Loucy (cell line): ENCODE results near the gene LTF.

Experiments used
- H2AFZ ChIP-seq: fragments of 200-600 bp; sonication (generic); 2 replicates; pipeline ENCODE4 v1.6.0; 2016; ENCODE audit warnings: antibody characterized with exemption, mild to moderate bottlenecking, low read length, moderate library complexity
- H3F3A ChIP-seq: fragments of 200-600 bp; 2 replicates; pipeline ENCODE4 v1.6.0; 2016; ENCODE audit warnings: antibody characterized with exemption, low read depth, mild to moderate bottlenecking
- H3K27me3 ChIP-seq: fragments of 200-600 bp; sonication (generic); 2 replicates; pipeline ENCODE4 v1.6.1; 2014; ENCODE audit warnings: low read length, mild to moderate bottlenecking; ENCODE audit not compliant: insufficient read depth, poor library complexity, severe bottlenecking
- H3K36me3 ChIP-seq: fragments of 200-600 bp; sonication (generic); 2 replicates; pipeline ENCODE4 v1.6.1; 2016; ENCODE audit warnings: low read length; ENCODE audit not compliant: insufficient read depth
- H3K4me1 ChIP-seq: fragments of 200-600 bp; sonication (generic); 2 replicates; pipeline ENCODE4 v1.5.1; 2014; ENCODE audit warnings: low read length, mild to moderate bottlenecking; ENCODE audit not compliant: insufficient read depth, poor library complexity, severe bottlenecking
- H3K4me2 ChIP-seq: fragments of 200-600 bp; sonication (generic); 2 replicates; pipeline ENCODE4 v1.6.0; 2014; ENCODE audit warnings: antibody characterized with exemption, low read length, low read depth, mild to moderate bottlenecking; ENCODE audit not compliant: poor library complexity, severe bottlenecking
- H3K4me3 ChIP-seq: fragments of 200-600 bp; sonication (generic); 2 replicates; pipeline ENCODE4 v1.5.1; 2014; ENCODE audit warnings: low read length, mild to moderate bottlenecking, mixed read lengths; ENCODE audit not compliant: poor library complexity, severe bottlenecking
- H3K79me2 ChIP-seq: fragments of 200-600 bp; sonication (generic); 2 replicates; pipeline ENCODE4 v1.6.1; 2014; ENCODE audit warnings: low read length; ENCODE audit not compliant: insufficient read depth
- H3K9ac ChIP-seq: fragments of 200-600 bp; sonication (generic); 2 replicates; pipeline ENCODE4 v1.6.0; 2014; ENCODE audit warnings: mild to moderate bottlenecking, low read depth, low read length, moderate library complexity; ENCODE audit not compliant: poor library complexity, severe bottlenecking
- H3K9me2 ChIP-seq: fragments of 200-600 bp; sonication (generic); replicated peaks from 2 replicates; pipeline ENCODE4 v1.6.1; 2016; ENCODE audit warnings: low read depth, low read length, mixed read lengths
- H3K9me3 ChIP-seq: fragments of 200-600 bp; sonication (generic); 2 replicates; pipeline ENCODE4 v1.6.1; 2014; ENCODE audit warnings: mild to moderate bottlenecking, antibody characterized with exemption, low read length, low read depth; ENCODE audit not compliant: insufficient read depth
- H4K20me1 ChIP-seq: fragments of 200-600 bp; sonication (generic); 2 replicates; pipeline ENCODE4 v1.6.0; 2014; ENCODE audit warnings: antibody characterized with exemption, low read length, mild to moderate bottlenecking; ENCODE audit not compliant: insufficient read depth, poor library complexity, severe bottlenecking
- EZH2phosphoT487 ChIP-seq: fragments of 200-600 bp; IDR thresholded peaks from 2 replicates; pipeline ENCODE4 v1.6.1; 2018; ENCODE audit warnings: antibody characterized with exemption, mild to moderate bottlenecking, moderate library complexity, borderline replicate concordance
- TF ChIP-seq, protein P1 (sequence below): fragments of 200-600 bp; sonication (generic); conservative IDR thresholded peaks from 2 replicates; pipeline ENCODE4 v1.5.1; 2014; ENCODE audit warnings: mild to moderate bottlenecking, antibody characterized with exemption, low read length

Gene LTF

DNA sequence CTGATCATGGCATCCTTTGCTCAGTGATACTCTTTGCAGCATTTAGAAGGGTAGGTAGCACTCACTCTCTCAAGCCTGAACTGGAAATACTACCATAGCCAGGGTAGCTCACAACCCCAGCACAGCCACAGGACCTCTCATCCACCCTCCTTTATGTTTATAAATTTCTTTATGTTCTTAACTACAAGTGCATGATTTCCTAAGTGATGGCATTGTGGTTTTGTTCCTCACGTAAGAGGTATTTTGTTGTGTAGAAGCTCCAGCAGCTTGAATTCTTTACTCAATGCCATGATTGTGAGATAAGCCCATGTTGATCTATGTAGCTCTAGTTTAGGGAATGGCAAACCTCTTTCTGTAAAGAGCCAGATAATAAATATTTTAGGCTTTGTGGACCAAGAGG is 25.2 kb upstream of the LTF start:
- Histone ChIP-seq H3F3A (no peaks in the 10 kb centered on the region; the same call in 1 of the 2 replicates), H2AFZ (no peak overlapping the region; the same call in 1 of the 2 replicates), H3K9me2 (no peaks in the 10 kb centered on the region), H3K79me2 (no peaks in the 10 kb centered on the region), H3K4me2 (peak overlapping the region; percentile 48), H4K20me1 (no peaks in the 10 kb centered on the region), H3K4me3 (peak overlapping the region; percentile 2), H3K4me1 (peaks cover 45% of the 10 kb centered on the region), H3K27me3 (no peaks in the 10 kb centered on the region), H3K9me3 (no peaks in the 10 kb centered on the region), H3K9ac (peak overlapping the region; percentile 20), H3K36me3 (no peaks in the 10 kb centered on the region)
- TF ChIP-seq, protein P1, sequence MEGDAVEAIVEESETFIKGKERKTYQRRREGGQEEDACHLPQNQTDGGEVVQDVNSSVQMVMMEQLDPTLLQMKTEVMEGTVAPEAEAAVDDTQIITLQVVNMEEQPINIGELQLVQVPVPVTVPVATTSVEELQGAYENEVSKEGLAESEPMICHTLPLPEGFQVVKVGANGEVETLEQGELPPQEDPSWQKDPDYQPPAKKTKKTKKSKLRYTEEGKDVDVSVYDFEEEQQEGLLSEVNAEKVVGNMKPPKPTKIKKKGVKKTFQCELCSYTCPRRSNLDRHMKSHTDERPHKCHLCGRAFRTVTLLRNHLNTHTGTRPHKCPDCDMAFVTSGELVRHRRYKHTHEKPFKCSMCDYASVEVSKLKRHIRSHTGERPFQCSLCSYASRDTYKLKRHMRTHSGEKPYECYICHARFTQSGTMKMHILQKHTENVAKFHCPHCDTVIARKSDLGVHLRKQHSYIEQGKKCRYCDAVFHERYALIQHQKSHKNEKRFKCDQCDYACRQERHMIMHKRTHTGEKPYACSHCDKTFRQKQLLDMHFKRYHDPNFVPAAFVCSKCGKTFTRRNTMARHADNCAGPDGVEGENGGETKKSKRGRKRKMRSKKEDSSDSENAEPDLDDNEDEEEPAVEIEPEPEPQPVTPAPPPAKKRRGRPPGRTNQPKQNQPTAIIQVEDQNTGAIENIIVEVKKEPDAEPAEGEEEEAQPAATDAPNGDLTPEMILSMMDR: no peak
- no peak for TF ChIP-seq EZH2phosphoT487

DNA sequence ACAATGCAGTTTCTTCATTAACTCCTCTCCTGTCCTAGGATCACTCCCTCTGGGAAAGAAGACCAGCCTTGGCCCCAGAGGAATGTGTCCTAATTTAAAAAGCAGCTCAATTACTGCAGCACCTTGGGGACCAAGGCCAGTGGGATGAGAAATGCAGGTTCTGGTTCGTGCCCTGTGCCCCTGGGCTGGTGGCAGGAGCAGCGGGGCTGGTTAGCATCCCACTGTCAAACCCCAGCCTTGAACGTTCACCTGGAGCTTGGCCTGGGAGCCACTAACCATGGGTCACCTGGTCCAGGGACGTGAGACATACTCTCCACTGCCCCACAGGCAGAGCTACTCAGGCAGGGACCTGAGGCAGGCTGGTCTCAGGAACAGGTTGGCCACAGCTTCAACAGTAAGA is 24.7 kb upstream of the LTF start:
- no peaks in the 10 kb centered on the region for H3K9me3 ChIP-seq
- H3K9ac ChIP-seq: peak overlapping the region; percentile 20
- H4K20me1 ChIP-seq: no peaks in the 10 kb centered on the region
- H2AFZ ChIP-seq: no peak overlapping the region; the same call in 1 of the 2 replicates
- H3K27me3 ChIP-seq: no peaks in the 10 kb centered on the region
- no peaks in the 10 kb centered on the region for H3K79me2 ChIP-seq
- peaks cover 45% of the 10 kb centered on the region for H3K4me1 ChIP-seq
- H3K4me3 ChIP-seq: peak overlapping the region; percentile 2
- no peaks in the 10 kb centered on the region for H3K9me2 ChIP-seq
- H3F3A ChIP-seq: no peaks in the 10 kb centered on the region; the same call in 1 of the 2 replicates
- H3K4me2 ChIP-seq: peak overlapping the region; percentile 48
- no peaks in the 10 kb centered on the region for H3K36me3 ChIP-seq
- TF ChIP-seq, protein P1: no peak
- TF ChIP-seq EZH2phosphoT487: no peak

DNA sequence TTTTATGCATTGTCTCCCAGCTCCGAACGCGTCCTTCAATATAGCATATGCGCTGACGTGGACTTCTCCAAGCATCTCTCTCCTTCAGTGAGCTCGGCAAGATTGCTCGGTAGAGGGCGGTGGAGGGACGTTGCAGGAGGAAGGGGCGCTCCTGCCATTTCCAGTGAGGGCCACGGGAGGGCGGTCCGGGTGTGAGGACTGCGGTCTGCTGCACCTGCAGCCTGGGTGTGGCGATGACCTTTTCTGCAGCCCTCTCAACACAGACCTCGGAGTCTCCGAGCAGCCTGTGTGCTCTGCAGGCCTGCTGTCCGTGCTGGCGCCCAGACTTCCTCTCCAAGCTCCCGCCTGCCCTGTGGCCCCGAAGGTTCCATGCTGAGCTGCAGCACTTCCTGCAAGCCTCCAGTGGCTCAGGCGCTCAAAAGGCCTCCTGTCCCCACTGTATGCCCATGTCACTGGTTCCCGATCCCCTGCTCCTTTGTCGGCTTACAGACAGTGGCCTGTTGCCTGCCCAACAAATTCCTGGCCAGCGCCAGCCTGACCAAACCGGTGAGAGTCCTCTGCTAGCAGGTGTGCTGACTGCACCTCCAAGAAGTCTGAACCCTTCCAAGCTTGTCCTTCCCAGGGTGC is 24.1 kb upstream of the LTF start:
- no peaks in the 10 kb centered on the region for H3K79me2 ChIP-seq
- peak overlapping the region; percentile 20 for H3K9ac ChIP-seq
- no peaks in the 10 kb centered on the region for H3K9me3 ChIP-seq
- H2AFZ ChIP-seq: peak overlapping the region; percentile 55; the same call in 1 of the 2 replicates
- no peaks in the 10 kb centered on the region; the same call in 1 of the 2 replicates for H3F3A ChIP-seq
- H3K36me3 ChIP-seq: no peaks in the 10 kb centered on the region
- no peaks in the 10 kb centered on the region for H4K20me1 ChIP-seq
- H3K4me1 ChIP-seq: peaks cover 45% of the 10 kb centered on the region
- TF ChIP-seq EZH2phosphoT487: no peak
- TF ChIP-seq, protein P1: peak; percentile 100
- H3K27me3 ChIP-seq: no peaks in the 10 kb centered on the region
- H3K4me2 ChIP-seq: peak overlapping the region; percentile 48
- H3K4me3 ChIP-seq: peak overlapping the region; percentile 2
- no peaks in the 10 kb centered on the region for H3K9me2 ChIP-seq
